ENCODE measurements around the gene KIF19.

DNA sequence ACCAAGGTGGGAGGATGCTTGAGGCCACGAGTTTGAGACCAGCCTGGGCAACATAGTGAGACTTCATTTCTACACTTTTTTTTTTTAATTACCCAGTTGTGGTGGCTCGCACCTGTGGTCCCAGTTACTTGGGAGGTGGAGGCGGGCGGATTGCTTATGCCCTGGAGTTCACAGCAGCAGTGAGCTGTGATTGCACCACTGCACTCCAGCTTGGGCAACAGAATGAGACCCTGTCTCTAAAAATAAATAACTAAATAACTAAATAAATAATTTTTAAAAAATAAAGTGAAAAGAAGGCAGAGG, 42.7 kb upstream of the KIF19 start:
- TF ChIP-seq, protein P1, sequence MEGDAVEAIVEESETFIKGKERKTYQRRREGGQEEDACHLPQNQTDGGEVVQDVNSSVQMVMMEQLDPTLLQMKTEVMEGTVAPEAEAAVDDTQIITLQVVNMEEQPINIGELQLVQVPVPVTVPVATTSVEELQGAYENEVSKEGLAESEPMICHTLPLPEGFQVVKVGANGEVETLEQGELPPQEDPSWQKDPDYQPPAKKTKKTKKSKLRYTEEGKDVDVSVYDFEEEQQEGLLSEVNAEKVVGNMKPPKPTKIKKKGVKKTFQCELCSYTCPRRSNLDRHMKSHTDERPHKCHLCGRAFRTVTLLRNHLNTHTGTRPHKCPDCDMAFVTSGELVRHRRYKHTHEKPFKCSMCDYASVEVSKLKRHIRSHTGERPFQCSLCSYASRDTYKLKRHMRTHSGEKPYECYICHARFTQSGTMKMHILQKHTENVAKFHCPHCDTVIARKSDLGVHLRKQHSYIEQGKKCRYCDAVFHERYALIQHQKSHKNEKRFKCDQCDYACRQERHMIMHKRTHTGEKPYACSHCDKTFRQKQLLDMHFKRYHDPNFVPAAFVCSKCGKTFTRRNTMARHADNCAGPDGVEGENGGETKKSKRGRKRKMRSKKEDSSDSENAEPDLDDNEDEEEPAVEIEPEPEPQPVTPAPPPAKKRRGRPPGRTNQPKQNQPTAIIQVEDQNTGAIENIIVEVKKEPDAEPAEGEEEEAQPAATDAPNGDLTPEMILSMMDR (IDR thresholded peaks at IDR 0.05; ENCODE audit: insufficient read depth, low read length, poor library complexity, severe bottlenecking): no peak
- no peak for TF ChIP-seq EZH2phosphoT487 (conservative IDR thresholded peaks at IDR 0.05; ENCODE audit: low read length)
